Esophagus mucosa (tissue), 1 donor: Measurements from ENCODE around the gene ENTPD5. TPM values are rescaled to one million over a fixed set of nuclear protein-coding genes. Genes with fewer than 3 reads are reported as not detected.
"Not testable (repeated sequence)": the region's sequence is repeated elsewhere in the genome, so short reads cannot be mapped to it uniquely, and the experiment has no call there.

Experiments
- ATAC-seq: fragments of 200-7000 bp; cut with Tn5 transposase; one replicate; pipeline ENCODE4 v1.9.1; 2020
- total RNA-seq: library from RNA; stranded (reverse); gene quantifications from one replicate; pipeline ENCODE4 v1.2.4, GENCODE V29; 2023
- donor health status: DM: yes; HTN: yes; CAD: no.

The ENTPD5 gene
- total RNA-seq, 1 donor from 2014 or later: 20.0 TPM

GRCh38 chr14:73943083-73943482 is 76.0 kb downstream of the ENTPD5 start:
- ATAC-seq: peak; percentile 25

- ATAC-seq: no peak
These were observed 76.9 kb downstream of the ENTPD5 start for GRCh38 chr14:73942180-73942579.

- no peak for ATAC-seq
These were observed 82.1 kb downstream of the ENTPD5 start for GRCh38 chr14:73937012-73937411.

DNA sequence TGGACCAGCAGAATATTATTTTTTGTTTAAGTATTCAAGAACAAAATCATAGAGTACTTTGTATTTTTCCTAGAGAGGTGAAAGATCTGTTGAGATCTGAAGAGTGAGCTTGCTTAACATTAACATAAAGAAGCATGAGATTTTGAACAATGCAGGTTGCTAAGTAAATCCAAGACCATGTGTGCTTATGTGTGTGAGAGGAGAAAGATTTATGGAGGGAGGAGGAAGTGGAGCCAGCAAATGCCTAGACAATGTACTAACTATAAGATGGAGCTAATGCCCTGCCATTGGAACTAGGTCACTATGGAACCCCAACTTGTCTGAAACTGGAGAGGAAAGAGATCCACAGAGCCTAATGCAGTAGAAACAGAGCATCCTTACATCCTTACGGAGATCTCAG is 82.5 kb downstream of the ENTPD5 start:
- no peak for ATAC-seq

DNA sequence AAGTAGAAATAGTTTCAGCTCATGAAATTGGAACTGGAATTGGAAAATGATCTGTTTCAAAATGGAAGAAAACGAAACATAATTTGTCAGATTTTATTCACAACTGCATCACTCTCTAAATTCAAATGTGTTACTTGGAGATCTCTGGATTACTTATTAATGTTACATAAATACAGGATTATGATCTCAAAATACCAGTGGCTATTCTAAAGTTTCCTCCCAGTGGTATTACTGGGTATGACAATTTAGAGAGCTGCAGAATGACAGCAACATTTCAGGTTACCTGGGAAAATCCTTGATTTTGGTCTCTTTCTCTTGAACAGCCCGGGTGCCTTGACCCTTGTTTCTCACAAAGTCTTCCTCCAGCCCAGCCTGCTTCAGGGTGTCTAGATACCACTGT is 83.4 kb downstream of the ENTPD5 start:
- ATAC-seq: no peak

DNA sequence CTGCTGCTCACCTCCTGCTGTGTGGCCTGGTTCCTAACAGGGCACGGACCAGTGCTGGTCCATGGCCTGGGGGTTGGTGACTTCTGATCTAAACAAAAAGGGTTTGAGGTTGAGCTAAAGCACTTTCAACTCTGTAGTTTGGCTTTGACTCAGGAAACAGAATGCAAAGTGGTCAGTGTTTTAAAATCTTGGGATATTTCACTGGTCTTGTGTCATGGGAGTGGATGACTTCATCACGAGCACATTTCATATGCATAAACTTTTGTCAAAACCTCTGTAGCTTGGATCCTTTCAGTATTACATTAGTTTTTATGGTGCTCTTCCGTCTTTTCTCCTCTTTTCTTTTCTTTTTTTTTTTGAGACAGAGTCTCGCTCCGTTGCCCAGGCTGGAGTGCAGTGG is 94.8 kb downstream of the ENTPD5 start:
- no peak for ATAC-seq

DNA sequence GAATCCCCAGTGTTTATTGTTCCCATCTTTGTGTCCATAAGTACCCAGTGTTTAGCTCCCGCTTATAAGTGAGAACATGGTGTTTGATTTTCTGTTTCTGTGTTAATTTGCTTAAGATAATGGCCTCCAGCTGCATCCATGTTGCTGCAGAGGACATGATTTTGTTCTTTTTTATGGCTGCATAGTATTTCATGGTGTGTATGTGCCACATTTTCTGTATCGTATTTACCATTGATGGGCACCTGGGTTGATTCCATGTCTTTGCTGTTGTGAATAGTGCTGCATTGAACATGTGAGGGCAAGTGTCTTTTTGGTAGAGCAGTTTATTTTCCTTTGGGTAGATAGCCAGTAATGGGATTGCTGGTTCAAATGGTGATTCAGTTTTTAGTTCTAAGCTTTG is 99.6 kb downstream of the ENTPD5 start:
- ATAC-seq: not testable (repeated sequence)

- no peak for ATAC-seq
These were observed 102.8 kb downstream of the ENTPD5 start for GRCh38 chr14:73916324-73916723.

- no peak for ATAC-seq
These were observed 105.8 kb downstream of the ENTPD5 start for GRCh38 chr14:73913256-73913655.

DNA sequence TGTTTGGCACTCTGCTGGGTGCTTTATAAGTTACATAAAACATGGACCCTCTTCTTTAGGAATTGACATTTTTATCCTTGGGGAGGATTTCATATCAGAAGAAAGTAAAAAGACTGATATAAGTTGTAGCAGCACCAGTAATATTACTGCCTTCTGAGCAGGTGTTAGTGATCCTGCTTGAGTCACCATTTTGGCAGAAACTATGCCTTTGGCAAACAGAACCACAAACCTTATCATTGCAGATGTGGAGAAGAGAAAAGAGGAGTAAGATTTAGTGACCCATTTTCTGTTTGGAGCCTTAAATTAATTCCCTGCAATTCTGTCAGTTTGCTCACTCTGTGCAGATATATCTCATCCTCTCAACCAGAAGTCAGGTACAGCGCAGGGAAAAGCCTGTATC is 109.4 kb downstream of the ENTPD5 start:
- ATAC-seq: no peak

Other genes with a start within 250 kb of the ENTPD5 start
- gene PTGR2, start 167.5 kb downstream of the ENTPD5 start, total RNA-seq: 8.6 TPM
- gene ZNF410, start 132.4 kb downstream of the ENTPD5 start, total RNA-seq: 33.2 TPM
- gene FAM161B, start 69.2 kb downstream of the ENTPD5 start, total RNA-seq: 1.6 TPM
- 13.1 TPM for gene COQ6, start 69.0 kb downstream of the ENTPD5 start, total RNA-seq
- 2.5 TPM for gene BBOF1, start 61 bp upstream of the ENTPD5 start, total RNA-seq
- gene ALDH6A1, start 65.2 kb upstream of the ENTPD5 start, total RNA-seq: 17.0 TPM
- gene LIN52, start 65.7 kb upstream of the ENTPD5 start, total RNA-seq: 3.5 TPM
- not detected for gene VSX2, start 220.2 kb upstream of the ENTPD5 start, total RNA-seq